Measurements from ENCODE around the gene CHRM2. TPM values are rescaled to one million over a fixed set of nuclear protein-coding genes. Genes with fewer than 3 reads are reported as not detected.

The CHRM2 gene
- total and polyA plus RNA-seq, 2 of the 8 experiments (the other 6 are each of a cell fraction or from before 2014, with no cell fraction given), result 0.17 to 0.32 TPM

DNA sequence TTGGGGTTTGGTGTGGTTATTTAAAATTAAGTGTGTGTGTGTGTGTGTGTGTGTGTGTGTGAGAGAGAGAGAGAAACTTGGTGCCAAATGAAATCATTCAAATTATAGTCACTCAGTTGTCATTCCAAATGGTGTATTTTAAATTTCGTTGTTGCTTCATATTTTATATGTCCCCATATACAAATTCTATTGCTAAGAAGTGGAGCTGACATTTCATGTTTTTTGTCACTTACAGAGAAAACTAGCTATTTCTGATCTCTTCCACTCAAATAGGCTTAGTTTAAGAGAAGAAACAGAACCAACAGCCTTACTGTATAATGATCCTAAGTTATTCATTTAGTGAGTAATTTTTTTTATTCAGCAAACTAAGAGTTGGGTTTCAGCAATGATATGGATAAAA is 42.3 kb downstream of the CHRM2 start (continued):
- TF ChIP-seq SRF (IDR thresholded peaks at IDR 0.05; ENCODE audit: low read depth, low read length) (no peak), CHD2 (IDR thresholded peaks at IDR 0.05; ENCODE audit: low read length) (no peak)

Data from H1 (cell line).